C4-2B (cell line): ENCODE measurements around the gene MAX.

Source experiments
- CTCF ChIP-seq: fragments of 450-650 bp; conservative IDR thresholded peaks from 2 replicates; pipeline ENCODE4 v1.5.1; 2017; ENCODE audit warnings: mild to moderate bottlenecking
- ZFX ChIP-seq: fragments of 450-650 bp; IDR thresholded peaks from 2 replicates; pipeline ENCODE4 v1.6.1; 2017

GRCh38 chr14:65028937-65029336 lies 73.4 kb downstream of the MAX start:
- TF ChIP-seq CTCF: no peak
- TF ChIP-seq ZFX: no peak
